Stimulated activated CD8-positive, alpha-beta memory T cell treated with anti-CD3 and anti-CD28 coated beads, Interleukin-15, amount 100 ng/mL, for 1 hour (primary cell): ENCODE measurements around the gene ZNF485.
"Not testable (repeated sequence)": the region's sequence is repeated elsewhere in the genome, so short reads cannot be mapped to it uniquely, and the experiment has no call there.

Experiments used
- DNase-seq: peaks from one replicate; pipeline ENCODE4 v3.0.0-alpha.2; 2020; ENCODE audit warnings: low read depth

The ZNF485 gene

GRCh38 chr10:43605850-43606322, 352 bp upstream of the ZNF485 start:
- DNase-seq: no peak

- DNase-seq: no peak
Observed at GRCh38 chr10:43607199-43607573, 948 bp downstream of the ZNF485 start.

GRCh38 chr10:43610636-43611035, 4.4 kb downstream of the ZNF485 start:
- DNase-seq: no peak

- DNase-seq: no peak
Observed at GRCh38 chr10:43616697-43617370, 10.6 kb downstream of the ZNF485 start.

GRCh38 chr10:43619368-43619767, 13.1 kb downstream of the ZNF485 start:
- DNase-seq: no peak

- DNase-seq: no peak
Observed at GRCh38 chr10:43622038-43622437, 15.8 kb downstream of the ZNF485 start.

GRCh38 chr10:43623351-43623750, 17.1 kb downstream of the ZNF485 start:
- no peak for DNase-seq

GRCh38 chr10:43627942-43628341, 21.7 kb downstream of the ZNF485 start:
- DNase-seq: no peak

- no peak for DNase-seq
Observed at GRCh38 chr10:43628956-43629355, 22.7 kb downstream of the ZNF485 start.

GRCh38 chr10:43635816-43636215, 29.6 kb downstream of the ZNF485 start:
- DNase-seq: not testable (repeated sequence)

GRCh38 chr10:43640603-43641002, 34.4 kb downstream of the ZNF485 start:
- DNase-seq: no peak

GRCh38 chr10:43644252-43644651, 38.0 kb downstream of the ZNF485 start:
- DNase-seq: no peak

GRCh38 chr10:43645866-43646265, 39.6 kb downstream of the ZNF485 start:
- DNase-seq: no peak

GRCh38 chr10:43647576-43647975, 41.3 kb downstream of the ZNF485 start:
- DNase-seq: no peak

GRCh38 chr10:43648095-43648397, 41.8 kb downstream of the ZNF485 start:
- DNase-seq: no peak

GRCh38 chr10:43648398-43649184, 42.4 kb downstream of the ZNF485 start, which contains the start of gene ZNF32:
TSS of gene ZNF32 (minus strand) at chr10:43648881. CDS start at chr10:43646133, 2,748 bp downstream.
- peak; percentile 47 for DNase-seq

GRCh38 chr10:43649185-43649523, 42.9 kb downstream of the ZNF485 start:
- no peak for DNase-seq

- DNase-seq: no peak
Observed at GRCh38 chr10:43653746-43654145, 47.5 kb downstream of the ZNF485 start.

- no peak for DNase-seq
Observed at GRCh38 chr10:43655311-43655710, 49.1 kb downstream of the ZNF485 start.

GRCh38 chr10:43658227-43658626, 52.0 kb downstream of the ZNF485 start:
- no peak for DNase-seq

GRCh38 chr10:43665054-43665453, 58.8 kb downstream of the ZNF485 start:
- no peak for DNase-seq

GRCh38 chr10:43666552-43666951, 60.3 kb downstream of the ZNF485 start:
- DNase-seq: no peak

GRCh38 chr10:43667317-43667731, 61.1 kb downstream of the ZNF485 start:
- no peak for DNase-seq
